IPS-18c (cell line): ENCODE measurements around the gene CHRNE.

ENCODE experiments used
- H3K4me3 ChIP-seq: 2 replicates; pipeline ENCODE4 v1.7.0; 2013; ENCODE audit warnings: low read depth, mild to moderate bottlenecking, low read length, moderate library complexity; ENCODE audit not compliant: insufficient read depth
- H3K9me3 ChIP-seq: one replicate; pipeline ENCODE4 v1.6.1; 2013; ENCODE audit warnings: mild to moderate bottlenecking, low read length, moderate library complexity; ENCODE audit not compliant: control insufficient read depth, insufficient read depth

Gene CHRNE

DNA sequence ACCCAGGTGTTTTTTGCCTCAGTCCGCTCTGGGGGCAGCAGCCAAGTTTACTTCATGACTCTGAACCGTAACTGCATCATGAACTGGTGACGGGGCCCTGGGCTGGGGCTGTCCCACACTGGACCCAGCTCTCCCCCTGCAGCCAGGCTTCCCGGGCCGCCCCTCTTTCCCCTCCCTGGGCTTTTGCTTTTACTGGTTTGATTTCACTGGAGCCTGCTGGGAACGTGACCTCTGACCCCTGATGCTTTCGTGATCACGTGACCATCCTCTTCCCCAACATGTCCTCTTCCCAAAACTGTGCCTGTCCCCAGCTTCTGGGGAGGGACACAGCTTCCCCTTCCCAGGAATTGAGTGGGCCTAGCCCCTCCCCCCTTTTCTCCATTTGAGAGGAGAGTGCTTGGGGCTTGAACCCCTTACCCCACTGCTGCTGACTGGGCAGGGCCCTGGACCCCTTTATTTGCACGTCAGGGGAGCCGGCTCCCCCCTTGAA is 5.7 kb downstream of the CHRNE start:
- H3K9me3 ChIP-seq, result no peaks in the 10 kb centered on the region
- H3K4me3 ChIP-seq, result no peak overlapping the region

- H3K4me3 ChIP-seq, result no peak overlapping the region
- H3K9me3 ChIP-seq, result no peaks in the 10 kb centered on the region
These were observed 6.3 kb downstream of the CHRNE start for GRCh38 chr17:4896332-4897197.

DNA sequence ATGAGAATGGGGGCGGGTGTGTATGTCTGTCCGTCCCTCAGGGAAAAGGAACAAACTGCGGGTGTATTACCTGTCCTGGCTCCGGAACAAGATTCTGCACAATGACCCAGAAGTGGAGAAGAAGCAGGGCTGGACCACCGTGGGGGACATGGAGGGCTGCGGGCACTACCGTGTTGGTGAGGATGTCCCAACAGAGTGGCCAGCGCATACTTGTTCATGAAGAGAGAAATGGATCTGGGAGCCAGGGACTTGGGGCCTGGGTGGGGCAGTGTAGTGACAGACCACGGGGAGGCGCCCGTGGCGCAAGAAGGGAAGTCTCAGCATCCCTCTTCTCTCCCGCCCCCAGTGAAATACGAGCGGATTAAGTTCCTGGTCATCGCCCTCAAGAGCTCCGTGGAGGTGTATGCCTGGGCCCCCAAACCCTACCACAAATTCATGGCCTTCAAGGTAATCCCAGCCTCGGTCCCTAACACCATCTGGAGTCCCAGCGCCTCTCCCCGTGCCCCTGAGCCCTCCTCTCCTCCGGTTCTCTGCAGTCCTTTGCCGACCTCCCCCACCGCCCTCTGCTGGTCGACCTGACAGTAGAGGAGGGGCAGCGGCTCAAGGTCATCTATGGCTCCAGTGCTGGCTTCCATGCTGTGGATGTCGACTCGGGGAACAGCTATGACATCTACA is 7.1 kb downstream of the CHRNE start:
- no peak overlapping the region for H3K4me3 ChIP-seq
- H3K9me3 ChIP-seq, result no peaks in the 10 kb centered on the region

DNA sequence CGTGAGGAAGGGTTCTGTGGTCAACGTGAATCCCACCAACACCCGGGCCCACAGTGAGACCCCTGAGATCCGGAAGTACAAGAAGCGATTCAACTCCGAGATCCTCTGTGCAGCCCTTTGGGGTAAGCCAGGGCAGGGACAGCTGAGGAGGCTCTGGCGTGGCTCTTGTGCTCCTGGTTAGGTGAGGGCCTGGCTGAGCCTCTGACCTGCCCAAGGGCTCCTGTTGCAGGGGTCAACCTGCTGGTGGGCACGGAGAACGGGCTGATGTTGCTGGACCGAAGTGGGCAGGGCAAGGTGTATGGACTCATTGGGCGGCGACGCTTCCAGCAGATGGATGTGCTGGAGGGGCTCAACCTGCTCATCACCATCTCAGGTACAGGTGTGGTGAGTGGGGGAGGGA is 7.8 kb downstream of the CHRNE start:
- Histone ChIP-seq H3K4me3 (no peak overlapping the region), H3K9me3 (no peaks in the 10 kb centered on the region)

GRCh38 chr17:4893721-4894560 is 9.0 kb downstream of the CHRNE start:
- Histone ChIP-seq H3K9me3 (no peaks in the 10 kb centered on the region), H3K4me3 (no peak overlapping the region)

DNA sequence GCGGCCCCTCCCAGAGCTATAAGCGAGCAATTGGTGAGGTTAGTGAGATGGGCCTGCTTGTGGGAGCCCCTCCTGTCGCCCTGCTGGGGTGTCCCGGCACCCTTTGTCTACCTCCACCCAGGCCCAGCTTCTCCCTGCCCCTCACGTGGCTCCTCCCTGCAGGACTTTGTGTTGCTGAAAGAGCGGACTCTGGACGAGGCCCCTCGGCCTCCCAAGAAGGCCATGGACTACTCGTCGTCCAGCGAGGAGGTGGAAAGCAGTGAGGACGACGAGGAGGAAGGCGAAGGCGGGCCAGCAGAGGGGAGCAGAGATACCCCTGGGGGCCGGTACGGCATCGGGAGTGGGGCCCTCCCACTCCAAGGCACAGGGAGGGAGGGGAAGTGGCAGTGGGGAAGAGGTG is 9.6 kb downstream of the CHRNE start:
- Histone ChIP-seq H3K4me3 (no peak overlapping the region), H3K9me3 (no peaks in the 10 kb centered on the region)

GRCh38 chr17:4892499-4893221 is 10.2 kb downstream of the CHRNE start:
- Histone ChIP-seq H3K4me3 (no peak overlapping the region), H3K9me3 (no peaks in the 10 kb centered on the region)

DNA sequence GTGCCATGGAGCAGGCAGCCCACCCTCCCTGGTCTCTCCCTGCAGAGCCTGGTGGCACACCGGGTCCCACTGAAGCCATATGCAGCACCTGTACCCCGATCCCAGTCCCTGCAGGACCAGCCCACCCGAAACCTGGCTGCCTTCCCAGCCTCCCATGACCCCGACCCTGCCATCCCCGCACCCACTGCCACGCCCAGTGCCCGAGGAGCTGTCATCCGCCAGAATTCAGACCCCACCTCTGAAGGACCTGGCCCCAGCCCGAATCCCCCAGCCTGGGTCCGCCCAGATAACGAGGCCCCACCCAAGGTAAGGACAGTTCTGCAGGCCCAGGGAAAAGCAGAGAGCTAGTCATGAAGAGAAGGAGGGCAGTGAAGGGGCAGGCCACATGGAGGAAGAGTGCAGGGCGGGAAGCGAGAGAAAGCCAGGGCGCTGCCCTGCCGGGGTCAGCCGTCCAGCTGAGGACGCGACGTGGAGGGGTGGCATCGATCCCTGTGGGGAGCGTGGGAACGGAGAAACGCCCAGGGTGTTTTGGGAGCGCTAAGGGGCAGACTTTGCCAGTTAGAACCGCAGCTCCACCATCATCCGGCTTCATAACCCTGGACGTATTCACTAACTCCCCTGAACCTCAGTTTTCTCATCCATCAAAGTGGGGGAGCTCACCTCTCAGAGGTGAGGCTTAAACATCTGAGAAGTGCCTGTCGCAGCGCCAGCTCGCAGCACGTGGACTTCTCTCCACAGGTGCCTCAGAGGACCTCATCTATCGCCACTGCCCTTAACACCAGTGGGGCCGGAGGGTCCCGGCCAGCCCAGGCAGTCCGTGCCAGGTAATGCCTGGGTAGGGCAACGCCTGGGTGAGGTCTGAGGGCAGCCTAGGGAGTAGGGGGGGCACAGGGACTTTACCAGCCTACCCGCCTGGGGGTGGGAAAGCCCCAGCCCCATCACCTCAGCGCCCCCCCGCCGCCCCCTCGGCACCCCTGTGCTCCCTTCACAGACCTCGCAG is 11.2 kb downstream of the CHRNE start:
- H3K9me3 ChIP-seq, result no peaks in the 10 kb centered on the region
- H3K4me3 ChIP-seq, result no peak overlapping the region

DNA sequence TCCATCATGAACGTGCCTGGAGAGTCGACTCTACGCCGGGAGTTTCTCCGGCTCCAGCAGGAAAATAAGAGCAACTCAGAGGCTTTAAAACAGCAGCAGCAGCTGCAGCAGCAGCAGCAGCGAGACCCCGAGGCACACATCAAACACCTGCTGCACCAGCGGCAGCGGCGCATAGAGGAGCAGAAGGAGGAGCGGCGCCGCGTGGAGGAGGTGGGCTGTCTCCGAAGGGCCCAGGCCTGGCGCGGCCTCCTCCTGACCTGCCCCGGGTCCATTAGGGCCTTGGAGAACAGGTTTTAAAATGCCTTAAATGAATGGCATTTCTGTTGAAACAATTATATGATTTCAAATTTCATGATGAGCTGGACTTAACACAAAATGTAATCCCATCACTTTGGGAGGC is 15.3 kb downstream of the CHRNE start:
- Histone ChIP-seq H3K4me3 (no peak overlapping the region), H3K9me3 (no peaks in the 10 kb centered on the region)

DNA sequence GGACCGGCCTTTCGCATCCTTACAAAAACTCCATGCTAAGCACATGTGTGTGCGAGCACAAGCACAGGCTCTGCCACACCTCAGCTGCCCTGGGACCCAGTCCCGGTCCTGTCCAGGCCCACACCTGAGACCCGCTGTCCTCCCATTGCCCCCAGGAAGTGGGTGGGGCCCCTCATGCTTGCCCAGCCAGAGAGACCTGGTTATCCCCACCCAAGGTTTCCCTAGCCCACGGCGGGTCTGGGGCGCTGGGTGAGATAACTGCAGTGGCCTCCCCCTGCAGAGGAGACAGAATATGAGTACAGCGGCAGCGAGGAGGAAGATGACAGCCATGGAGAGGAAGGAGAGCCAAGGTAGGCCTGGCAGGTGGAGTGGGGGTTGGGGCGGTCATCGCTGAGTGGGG is 16.1 kb downstream of the CHRNE start:
- Histone ChIP-seq H3K9me3 (no peaks in the 10 kb centered on the region), H3K4me3 (no peak overlapping the region)

DNA sequence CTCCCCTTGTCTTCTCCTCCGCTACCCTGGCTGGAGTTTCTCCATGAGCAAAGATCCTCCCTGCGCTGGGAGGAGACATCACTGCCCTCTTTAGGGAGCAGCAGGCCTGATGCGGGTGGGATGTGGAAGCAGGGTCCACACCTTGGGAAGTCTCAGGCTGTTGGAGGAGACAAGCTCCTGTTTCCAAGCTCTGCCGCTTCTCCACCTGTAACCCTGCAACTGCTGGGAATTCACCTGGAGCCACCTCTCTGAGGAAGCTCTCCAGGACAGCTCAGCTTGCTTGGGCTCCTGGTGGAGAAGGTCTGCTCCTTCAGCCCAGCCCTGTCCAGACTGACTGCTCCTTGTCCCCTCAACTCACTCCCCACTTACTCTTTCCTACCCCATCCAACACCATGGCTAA is 18.4 kb downstream of the CHRNE start:
- Histone ChIP-seq H3K9me3 (peaks cover 1% of the 10 kb centered on the region), H3K4me3 (no peak overlapping the region)

GRCh38 chr17:4881761-4882555 is 20.9 kb downstream of the CHRNE start:
- H3K4me3 ChIP-seq, result no peak overlapping the region
- H3K9me3 ChIP-seq, result peaks cover 2% of the 10 kb centered on the region

DNA sequence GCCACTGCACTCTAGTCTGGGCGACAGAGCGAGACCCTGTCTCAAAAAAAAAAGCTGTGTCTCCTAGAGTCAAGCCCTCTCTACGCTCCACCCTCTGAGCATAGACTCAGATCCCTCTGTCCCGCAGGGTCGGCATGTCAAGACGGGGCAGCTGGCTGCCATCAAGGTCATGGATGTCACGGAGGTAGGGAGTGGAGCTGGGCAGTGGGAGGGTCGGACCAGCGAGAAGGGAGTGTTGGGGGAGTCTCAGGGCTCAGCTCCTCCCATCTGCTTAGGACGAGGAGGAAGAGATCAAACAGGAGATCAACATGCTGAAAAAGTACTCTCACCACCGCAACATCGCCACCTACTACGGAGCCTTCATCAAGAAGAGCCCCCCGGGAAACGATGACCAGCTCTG is 22.0 kb downstream of the CHRNE start:
- no peak overlapping the region for H3K4me3 ChIP-seq

GRCh38 chr17:4879601-4880000 is 23.3 kb downstream of the CHRNE start:
- Histone ChIP-seq H3K4me3 (no peak overlapping the region), H3K9me3 (peaks cover 2% of the 10 kb centered on the region)

More for the DNA sequence above, 22.0 kb downstream of the CHRNE start:
- H3K9me3 ChIP-seq, result peaks cover 2% of the 10 kb centered on the region

DNA sequence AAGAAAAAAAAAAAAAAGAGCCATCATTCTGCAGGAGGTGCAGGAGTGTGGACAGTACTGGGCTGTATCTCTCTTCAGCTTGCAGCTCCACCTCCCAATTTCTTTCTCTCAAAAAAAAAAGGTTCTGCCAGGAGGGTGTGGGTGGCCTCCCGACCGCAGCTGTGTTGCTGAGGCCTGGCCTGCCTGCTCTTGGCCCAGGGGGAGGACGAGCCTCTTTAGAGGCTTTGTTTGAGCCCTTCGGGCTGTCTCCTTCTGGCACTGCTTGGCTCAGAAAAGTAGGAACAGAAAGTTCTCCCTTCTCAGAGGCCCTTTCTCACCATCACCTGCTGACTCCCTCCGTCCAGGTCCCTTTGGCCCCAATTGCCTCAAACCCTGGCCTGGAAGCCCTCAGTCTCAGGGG is 25.8 kb downstream of the CHRNE start:
- H3K9me3 ChIP-seq, result peaks cover 2% of the 10 kb centered on the region
- no peak overlapping the region for H3K4me3 ChIP-seq
